Common myeloid progenitor, CD34-positive (primary cell): ENCODE results near the gene RAI14.
"Not testable (repeated sequence)": the region's sequence is repeated elsewhere in the genome, so short reads cannot be mapped to it uniquely, and the experiment has no call there.

ENCODE experiments used
- CTCF ChIA-PET: fragments of 350-600 bp; sonication (Branson Sonifier 250); formaldehyde crosslinking; loops from one replicate; lab custom pipeline; 2021; ENCODE audit warnings: antibody characterized with exemption; lab: Charles Lee
- POLR2A ChIA-PET: fragments of 350-600 bp; sonication (Branson Sonifier 250); formaldehyde crosslinking; loops from one replicate; lab custom pipeline; 2021; ENCODE audit warnings: antibody characterized with exemption; lab: Charles Lee
- DNase-seq, 3 donors: peaks; one replicate each; pipeline versions ENCODE4 v3.0.0 to v3.0.0-alpha.2; 2013
- H3K27ac ChIP-seq, 2 experiments: 1 replicate in 1 of 2; 2 replicates in 1 of 2; pipeline ENCODE4 v1.7.0; 2013; ENCODE audit warnings: inconsistent platforms in 2 of 2, low read length in 2 of 2, mild to moderate bottlenecking in 2 of 2, low read depth in 1 of 2, moderate library complexity in 1 of 2; ENCODE audit not compliant: severe bottlenecking in 2 of 2, insufficient read depth in 1 of 2, poor library complexity in 1 of 2
- H3K27me3 ChIP-seq, 5 experiments: replicated peaks in 2 of 5; 1 replicate in 3 of 5; 2 replicates in 2 of 5; pipeline versions ENCODE4 v1.6.1 to v1.7.0; 2013; ENCODE audit warnings: low read length in 4 of 5, mild to moderate bottlenecking in 2 of 5, moderate library complexity in 2 of 5, inconsistent platforms in 1 of 5; ENCODE audit not compliant: insufficient read depth in 5 of 5, control insufficient read depth in 4 of 5
- H3K36me3 ChIP-seq, 4 experiments: 1 replicate in 2 of 4; 2 replicates in 2 of 4; pipeline versions ENCODE4 v1.6.1 to v1.7.0; 2013; ENCODE audit warnings: low read length in 3 of 4, control low read depth in 1 of 4, mild to moderate bottlenecking in 1 of 4; ENCODE audit not compliant: control insufficient read depth in 4 of 4, insufficient read depth in 4 of 4
- H3K4me1 ChIP-seq, 4 experiments: 1 replicate in 3 of 4; 2 replicates in 1 of 4; pipeline versions ENCODE4 v1.6.1 to v1.7.1; 2013; ENCODE audit warnings: low read length in 3 of 4, mild to moderate bottlenecking in 3 of 4, control low read depth in 1 of 4, inconsistent platforms in 1 of 4, moderate library complexity in 1 of 4; ENCODE audit not compliant: control insufficient read depth in 4 of 4, insufficient read depth in 4 of 4; ENCODE audit errors: control extremely low read depth in 1 of 4
- H3K4me3 ChIP-seq, 7 experiments: 1 replicate in 4 of 7; 2 replicates in 3 of 7; pipeline versions ENCODE4 v1.5.1 to v1.7.0; 2013; ENCODE audit warnings: mild to moderate bottlenecking in 7 of 7, low read length in 6 of 7, moderate library complexity in 6 of 7, inconsistent platforms in 2 of 7, low read depth in 2 of 7, control low read depth in 1 of 7; ENCODE audit not compliant: insufficient read depth in 4 of 7, control insufficient read depth in 1 of 7; ENCODE audit errors: extremely low read depth in 1 of 7
- H3K9me3 ChIP-seq, 5 experiments: 1 replicate in 4 of 5; 2 replicates in 1 of 5; pipeline versions ENCODE4 v1.6.1 to v1.7.1; 2013; ENCODE audit warnings: low read length in 4 of 5, mild to moderate bottlenecking in 2 of 5, inconsistent platforms in 1 of 5, low read depth in 1 of 5, moderate library complexity in 1 of 5; ENCODE audit not compliant: control insufficient read depth in 4 of 5, insufficient read depth in 2 of 5; ENCODE audit errors: control extremely low read depth in 1 of 5
- WGBS: methylation state at CpG from one replicate; pipeline ENCODE4 v1.1.5; 2013; ENCODE audit not compliant: insufficient coverage; 5-methylcytosine and 5-hydroxymethylcytosine counted together

RAI14 gene

GRCh38 chr5:34719029-34719428 lies 62.9 kb downstream of the RAI14 start:
- 94% methylated on average over 4 of the region's 8 CpGs for WGBS
- Histone ChIP-seq H3K9me3 (no peaks in the 10 kb centered on the region), H3K4me3 (no peak overlapping the region), H3K36me3 (no peaks in the 10 kb centered on the region), H3K4me1 (no peaks in the 10 kb centered on the region), H3K27ac (no peak overlapping the region), H3K27me3 (no peaks in the 10 kb centered on the region)
- DNase-seq: no peak
- ChIA-PET CTCF (no interaction called here), POLR2A (no interaction called here)

DNA sequence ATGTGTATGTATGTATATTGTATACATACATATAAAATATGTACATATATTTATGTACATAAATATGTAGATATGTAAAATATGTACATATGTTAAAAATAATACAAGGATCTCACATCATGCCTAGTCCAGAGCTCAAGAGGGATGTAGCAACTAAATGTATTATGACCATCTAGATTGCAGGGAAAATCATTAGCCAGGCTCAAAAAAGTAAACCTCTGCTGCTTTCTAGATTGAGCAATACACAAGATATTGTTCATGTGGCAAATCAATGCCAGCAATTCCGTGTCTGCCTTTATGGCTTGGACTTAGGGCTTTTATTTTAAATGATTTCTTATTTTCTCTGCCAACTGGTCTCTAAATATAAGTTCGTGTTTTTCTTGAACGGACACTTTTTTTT lies 65.2 kb downstream of the RAI14 start:
- H3K27me3 ChIP-seq: no peaks in the 10 kb centered on the region
- CTCF ChIA-PET: no interaction called here
- H3K36me3 ChIP-seq: no peaks in the 10 kb centered on the region
- no peak for DNase-seq
- H3K27ac ChIP-seq: no peak overlapping the region
- no peaks in the 10 kb centered on the region for H3K4me1 ChIP-seq
- no peak overlapping the region for H3K4me3 ChIP-seq
- 100% methylated on average over 3 of the region's 3 CpGs for WGBS
- no peaks in the 10 kb centered on the region for H3K9me3 ChIP-seq
- POLR2A ChIA-PET: no interaction called here

- H3K27ac ChIP-seq: no peak overlapping the region
- ChIA-PET CTCF (interaction anchor here (0.9 kb wide), 2 partner anchors 9 to 19 kb away, joined by 3 read pairs; no protein-coding TSS in a partner anchor), POLR2A (no interaction called here)
- no peaks in the 10 kb centered on the region for H3K36me3 ChIP-seq
- no peak for DNase-seq
- no peaks in the 10 kb centered on the region for H3K4me1 ChIP-seq
- H3K27me3 ChIP-seq: no peaks in the 10 kb centered on the region
- WGBS: 95% methylated on average over 2 of the region's 2 CpGs
- no peaks in the 10 kb centered on the region for H3K9me3 ChIP-seq
- no peak overlapping the region for H3K4me3 ChIP-seq
These were observed 66.1 kb downstream of the RAI14 start for GRCh38 chr5:34722183-34722582.

GRCh38 chr5:34724741-34725140 lies 68.6 kb downstream of the RAI14 start:
- ChIA-PET POLR2A (no interaction called here), CTCF (no interaction called here)
- Histone ChIP-seq H3K27me3 (no peaks in the 10 kb centered on the region), H3K4me1 (no peaks in the 10 kb centered on the region), H3K36me3 (no peaks in the 10 kb centered on the region), H3K27ac (no peak overlapping the region), H3K4me3 (no peak overlapping the region), H3K9me3 (no peaks in the 10 kb centered on the region)
- 83% methylated on average over 1 of the region's 1 CpG for WGBS
- DNase-seq: no peak

GRCh38 chr5:34727166-34727749 lies 71.1 kb downstream of the RAI14 start:
- WGBS: 98% methylated on average over 4 of the region's 4 CpGs
- CTCF ChIA-PET, H3K27ac ChIP-seq, H3K36me3 ChIP-seq, H3K9me3 ChIP-seq, H3K27me3 ChIP-seq, H3K4me3 ChIP-seq, DNase-seq, POLR2A ChIA-PET, H3K4me1 ChIP-seq: not testable (repeated sequence)

- Histone ChIP-seq H3K4me1 (no peaks in the 10 kb centered on the region), H3K27ac (no peak overlapping the region), H3K9me3 (no peaks in the 10 kb centered on the region), H3K27me3 (no peaks in the 10 kb centered on the region), H3K4me3 (no peak overlapping the region), H3K36me3 (no peaks in the 10 kb centered on the region)
- CTCF ChIA-PET: no interaction called here
- WGBS: 100% methylated on average over 4 of the region's 4 CpGs
- POLR2A ChIA-PET: no interaction called here
- DNase-seq: no peak
These were observed 72.1 kb downstream of the RAI14 start for GRCh38 chr5:34728236-34728635.

- DNase-seq: no peak
- Histone ChIP-seq H3K27me3 (no peaks in the 10 kb centered on the region), H3K4me1 (no peaks in the 10 kb centered on the region), H3K27ac (no peak overlapping the region), H3K9me3 (no peaks in the 10 kb centered on the region), H3K4me3 (no peak overlapping the region), H3K36me3 (no peaks in the 10 kb centered on the region)
- WGBS: 91% methylated on average over 6 of the region's 6 CpGs
- ChIA-PET POLR2A (no interaction called here), CTCF (no interaction called here)
These were observed 75.5 kb downstream of the RAI14 start for GRCh38 chr5:34731435-34732232.
